Peyer's patch (tissue), 4 donors: ENCODE results near the gene NCAPG.

Experiments
- CTCF ChIP-seq, 6 experiments: fragments of 450-650 bp in 4 of 6; fragments of 200-600 bp in 2 of 6; sonication (generic) in 1 of 6; IDR thresholded peaks; one replicate each; pipeline ENCODE4 v1.5.1; 2017 to 2019; ENCODE audit warnings: antibody characterized with exemption in 6 of 6, mild to moderate bottlenecking in 3 of 6, moderate library complexity in 1 of 6
- POLR2A ChIP-seq, 2 donors: fragments of 450-650 bp; IDR thresholded peaks; one replicate each; pipeline ENCODE4 v1.5.1; 2017; ENCODE audit warnings: antibody characterized with exemption in 2 of 2, mild to moderate bottlenecking in 2 of 2, moderate library complexity in 2 of 2

- no peak for TF ChIP-seq CTCF (IDR thresholded peaks at IDR 0.05)
- TF ChIP-seq POLR2A (IDR thresholded peaks at IDR 0.05): no peak
These were observed 3.4 kb downstream of the NCAPG start for GRCh38 chr4:17814140-17814539.
